Measurements from ENCODE around the gene LRRC1. TPM values are rescaled to one million over a fixed set of nuclear protein-coding genes. Genes with fewer than 3 reads are reported as not detected.

Gene LRRC1
- total and polyA plus RNA-seq, 2 of the 13 experiments (the other 11 are each of a cell fraction or from before 2014, with no cell fraction given): 15.6 to 27.7 TPM

- no peak for TF ChIP-seq ATF7-NPFF (CRISPR knock-in tag; IDR thresholded peaks at IDR 0.05; ENCODE audit: low read depth)
- TF ChIP-seq RFXAP (CRISPR knock-in tag; IDR thresholded peaks at IDR 0.05; ENCODE audit: borderline replicate concordance): no peak
- TF ChIP-seq NFRKB (IDR thresholded peaks at IDR 0.05): no peak
- TF ChIP-seq IKZF4 (CRISPR knock-in tag; IDR thresholded peaks at IDR 0.05; ENCODE audit: borderline replicate concordance, low read depth, not compliant biosample characterization): no peak
- no peak for TF ChIP-seq NCOA2 (CRISPR knock-in tag; IDR thresholded peaks at IDR 0.05)
- no peak for TF ChIP-seq PAX8 (CRISPR knock-in tag; IDR thresholded peaks at IDR 0.05; ENCODE audit: borderline replicate concordance)
- TF ChIP-seq SUZ12 (IDR thresholded peaks at IDR 0.05; ENCODE audit: low read depth, low read length): no peak
- no peak for TF ChIP-seq ZFP37 (CRISPR knock-in tag; IDR thresholded peaks at IDR 0.05; ENCODE audit: borderline replicate concordance)
- TF ChIP-seq BHLHE40 (IDR thresholded peaks at IDR 0.05; ENCODE audit: low read length): no peak
- no peak for TF ChIP-seq ZBTB8A (CRISPR knock-in tag; IDR thresholded peaks at IDR 0.05; ENCODE audit: borderline replicate concordance, low read depth)
- no peak for TF ChIP-seq TBL1XR1 (IDR thresholded peaks at IDR 0.05; ENCODE audit: borderline replicate concordance, low read length, partially characterized antibody)
- TF ChIP-seq ZFP41 (CRISPR knock-in tag; IDR thresholded peaks at IDR 0.05; ENCODE audit: borderline replicate concordance): no peak
- no peak for TF ChIP-seq NR0B2 (CRISPR knock-in tag; IDR thresholded peaks at IDR 0.05)
- DNase-seq (ENCODE audit: low spot score): no peak
- Histone ChIP-seq H3K27ac (ENCODE audit: extremely low read length, insufficient read depth, low read length) (no peak overlapping the region), H3K4me1 (ENCODE audit: insufficient read depth, low read length) (no peaks in the 10 kb centered on the region), H3K4me2 (ENCODE audit: low read depth, low read length) (no peak overlapping the region), H2AFZ (ENCODE audit: low read length) (no peak overlapping the region), H3K4me3 (replicated peaks in 1 of 3; ENCODE audit: insufficient read depth in 1 of 3, low read depth in 2 of 3, low read length in 3 of 3) (no peak overlapping the region), H3K36me3 (replicated peaks in 1 of 2; ENCODE audit: control insufficient read depth in 1 of 2, insufficient read depth in 2 of 2, low read length in 2 of 2) (peaks cover 14 to 44% of the 10 kb centered on the region in 2 experiments), H3K27me3 (ENCODE audit: control insufficient read depth in 1 of 2, insufficient read depth in 2 of 2, low read length in 2 of 2) (no peaks in the 10 kb centered on the region), H3K9ac (ENCODE audit: insufficient read depth, low read depth, low read length) (no peak overlapping the region), H3K9me3 (ENCODE audit: low read length) (no peaks in the 10 kb centered on the region), H3K79me2 (ENCODE audit: insufficient read depth, low read length) (no peaks in the 10 kb centered on the region), H4K20me1 (ENCODE audit: insufficient read depth, low read length) (no peaks in the 10 kb centered on the region)
- ATAC-seq: no peak
- in situ Hi-C loops (cut with HindIII; ENCODE audit: extremely low pct_ligation_motif_present, low pct_unique_long_range_greater_than_20kb) (no loop called here), intact Hi-C loops (cut with micrococcal nuclease; ENCODE audit: unreplicated experiment) (no loop called here)
- WGBS (ENCODE audit: low lambda C conversion rate): 86% methylated on average over 2 of the region's 2 CpGs
- ChIA-PET CTCF (ENCODE audit: low intra/inter-chr PET ratio, low total read pairs) (no interaction called here), POLR2A (no interaction called here)
- no peak for FAIRE-seq
- no TSS peak for BruUV-seq (replicated peaks)
Observed at GRCh38 chr6:53903357-53903756, 108.6 kb downstream of the LRRC1 start.

All from HepG2 (cell line).